OCI-LY7 (cell line): Measurements from ENCODE around the gene PPT1. TPM values are rescaled to one million over a fixed set of nuclear protein-coding genes. Genes with fewer than 3 reads are reported as not detected.

ENCODE experiments used
- BruUV-seq: library from RNA; stranded (reverse); fragments of 400-500 nt; replicated peaks from 2 replicates; lab custom pipeline; 2021; lab: Mats Ljungman, UMichigan
- CTCF ChIA-PET: fragments of 300-600 bp; sonication (Branson Sonifier 250); formaldehyde crosslinking; loops from one replicate; lab custom pipeline; 2022; ENCODE audit warnings: antibody characterized with exemption; ENCODE audit not compliant: unreplicated experiment; lab: Charles Lee
- POLR2A ChIA-PET: fragments of 300-600 bp; sonication (Branson Sonifier 250); formaldehyde crosslinking; loops from one replicate; lab custom pipeline; 2022; ENCODE audit warnings: antibody characterized with exemption; lab: Charles Lee
- DNase-seq: peaks from one replicate; pipeline ENCODE4 v3.0.0-alpha.2; 2015; ENCODE audit warnings: low spot score
- H2AFZ ChIP-seq: fragments of 200-600 bp; sonication (generic), shearing (Covaris generic); 2 replicates; pipeline ENCODE4 v1.6.1; 2014; ENCODE audit warnings: mild to moderate bottlenecking, antibody characterized with exemption, low read length, moderate library complexity
- H3K27ac ChIP-seq: fragments of 200-600 bp; sonication (generic); 2 replicates; pipeline ENCODE4 v1.5.1; 2014; ENCODE audit warnings: mixed run types, low read depth, mild to moderate bottlenecking, moderate library complexity, low read length, inconsistent platforms; ENCODE audit not compliant: poor library complexity, severe bottlenecking
- H3K36me3 ChIP-seq: fragments of 200-600 bp; sonication (generic); 2 replicates; pipeline ENCODE4 v1.6.1; 2014; ENCODE audit warnings: mild to moderate bottlenecking, antibody characterized with exemption, low read length, moderate library complexity, mixed read lengths; ENCODE audit not compliant: insufficient read depth
- H3K4me1 ChIP-seq: fragments of 200-600 bp; sonication (generic); 2 replicates; pipeline ENCODE4 v1.5.1; 2014; ENCODE audit warnings: mild to moderate bottlenecking, low read length; ENCODE audit not compliant: insufficient read depth, poor library complexity, severe bottlenecking
- H3K4me2 ChIP-seq: fragments of 200-600 bp; sonication (generic); 2 replicates; pipeline ENCODE4 v1.6.1; 2014; ENCODE audit warnings: mild to moderate bottlenecking, low read length
- H3K4me3 ChIP-seq: fragments of 200-600 bp; sonication (generic); 2 replicates; pipeline ENCODE4 v1.5.1; 2014; ENCODE audit warnings: mild to moderate bottlenecking, low read depth, low read length; ENCODE audit not compliant: poor library complexity, severe bottlenecking
- H3K79me2 ChIP-seq: fragments of 200-600 bp; sonication (generic); 2 replicates; pipeline ENCODE4 v1.6.1; 2016; ENCODE audit warnings: low read depth, mild to moderate bottlenecking, low read length, moderate library complexity, mixed read lengths; ENCODE audit not compliant: insufficient read depth
- H3K9me2 ChIP-seq: fragments of 200-600 bp; sonication (generic); 2 replicates; pipeline ENCODE4 v1.6.1; 2016; ENCODE audit warnings: mild to moderate bottlenecking, low read length, mixed read lengths; ENCODE audit not compliant: insufficient read depth
- H3K9me3 ChIP-seq: fragments of 200-600 bp; sonication (generic); 2 replicates; pipeline ENCODE4 v1.6.1; 2014; ENCODE audit warnings: mild to moderate bottlenecking, mixed run types, low read length, mixed read lengths
- H4K20me1 ChIP-seq: fragments of 200-600 bp; sonication (generic); 2 replicates; pipeline ENCODE4 v1.6.1; 2014; ENCODE audit warnings: mild to moderate bottlenecking, antibody characterized with exemption, low read length, moderate library complexity, mixed read lengths; ENCODE audit not compliant: insufficient read depth
- CTCF ChIP-seq: fragments of 200-600 bp; sonication (generic); conservative IDR thresholded peaks from 2 replicates; pipeline ENCODE4 v1.5.1; 2014; ENCODE audit warnings: mild to moderate bottlenecking, antibody characterized with exemption, low read length, moderate library complexity, mixed read lengths
- EZH2phosphoT487 ChIP-seq: fragments of 200-600 bp; sonication (generic); IDR thresholded peaks from 2 replicates; pipeline ENCODE4 v1.6.1; 2018; ENCODE audit warnings: low read depth, borderline replicate concordance, mild to moderate bottlenecking, mixed run types, antibody characterized with exemption, low read length, moderate library complexity, mixed read lengths
- intact Hi-C: fragments of 100-400 bp; cut with micrococcal nuclease; formaldehyde crosslinking; loops from one replicate; pipeline ENCODE4 v1.10.0; 2022; ENCODE audit not compliant: unreplicated experiment
- total RNA-seq, 2 experiments: library from RNA; depleted of rRNA in 1 of 2; stranded (reverse); fragments of >200 nt in 1 of 2; shearing (Covaris generic) in 1 of 2; gene quantifications; 2 replicates each; pipeline ENCODE4 v1.2.3, GENCODE V29; 2014 to 2022

Gene PPT1
- total RNA-seq, 2 experiments from 2014 or later, result 55.9 to 66.5 TPM

DNA sequence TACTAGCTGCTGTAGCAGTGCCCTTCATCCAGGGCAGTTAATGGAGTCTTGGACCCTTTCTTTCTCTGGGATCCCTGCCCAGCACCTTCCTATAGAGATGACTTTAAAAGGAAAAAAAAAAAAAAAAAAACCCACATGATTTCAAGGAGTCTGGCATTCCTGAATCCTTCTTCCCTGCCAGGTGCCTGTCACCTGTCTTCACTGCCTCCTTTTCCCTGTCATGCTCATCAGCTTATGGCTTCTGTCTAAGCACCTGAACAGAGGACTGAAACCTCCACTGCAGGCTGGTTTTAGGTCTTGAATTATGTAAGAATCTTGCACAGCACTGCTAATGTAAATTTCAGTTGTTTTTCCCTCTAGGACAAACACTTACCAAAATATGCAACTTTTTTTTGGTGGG lies 24.9 kb downstream of the PPT1 start:
- no peak overlapping the region for H3K4me2 ChIP-seq
- TSS peak; percentile 81 for BruUV-seq
- H3K27ac ChIP-seq, result no peak overlapping the region
- H3K4me3 ChIP-seq, result no peak overlapping the region
- H4K20me1 ChIP-seq, result no peaks in the 10 kb centered on the region
- DNase-seq, result no peak
- no peaks in the 10 kb centered on the region for H3K79me2 ChIP-seq
- TF ChIP-seq CTCF, result no peak
- no peak for TF ChIP-seq EZH2phosphoT487
- no peaks in the 10 kb centered on the region for H3K9me3 ChIP-seq
- H2AFZ ChIP-seq, result no peak overlapping the region
- intact Hi-C loops, result no loop called here
- H3K4me1 ChIP-seq, result no peaks in the 10 kb centered on the region
- peaks cover 96% of the 10 kb centered on the region for H3K36me3 ChIP-seq
- ChIA-PET CTCF (no interaction called here), POLR2A (no interaction called here)
- H3K9me2 ChIP-seq, result no peaks in the 10 kb centered on the region

DNA sequence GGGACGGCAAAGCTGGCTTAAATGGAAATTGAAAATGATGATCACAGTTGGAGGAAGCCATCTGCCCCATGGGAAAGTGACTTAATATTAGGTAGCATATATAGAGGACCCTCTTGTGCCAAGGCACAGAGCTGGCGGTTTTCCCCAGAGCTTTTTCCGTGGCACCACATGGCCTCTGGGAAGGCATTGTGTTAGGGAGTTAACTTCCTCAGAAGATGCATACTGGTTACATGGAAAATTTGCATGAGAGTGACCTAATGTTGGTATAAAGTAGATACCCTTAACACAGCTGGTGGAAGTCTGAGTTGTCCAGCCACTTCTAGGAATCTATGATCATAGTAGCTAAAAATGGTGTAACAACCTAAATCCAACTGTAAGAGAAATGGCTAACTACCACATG lies 29.2 kb downstream of the PPT1 start:
- no peaks in the 10 kb centered on the region for H3K9me3 ChIP-seq
- no peak overlapping the region for H3K4me3 ChIP-seq
- no peaks in the 10 kb centered on the region for H3K9me2 ChIP-seq
- no peak for DNase-seq
- peaks cover 96% of the 10 kb centered on the region for H3K36me3 ChIP-seq
- intact Hi-C loops, result no loop called here
- no peak for TF ChIP-seq CTCF
- ChIA-PET POLR2A (no interaction called here), CTCF (no interaction called here)
- BruUV-seq, result no TSS peak
- peaks cover 4% of the 10 kb centered on the region; the same call in 1 of the 2 replicates for H4K20me1 ChIP-seq
- H3K27ac ChIP-seq, result no peak overlapping the region
- H3K79me2 ChIP-seq, result peaks cover 3% of the 10 kb centered on the region; the same call in 1 of the 2 replicates
- peaks cover 36% of the 10 kb centered on the region for H3K4me1 ChIP-seq
- no peak overlapping the region for H2AFZ ChIP-seq
- no peak overlapping the region for H3K4me2 ChIP-seq

DNA sequence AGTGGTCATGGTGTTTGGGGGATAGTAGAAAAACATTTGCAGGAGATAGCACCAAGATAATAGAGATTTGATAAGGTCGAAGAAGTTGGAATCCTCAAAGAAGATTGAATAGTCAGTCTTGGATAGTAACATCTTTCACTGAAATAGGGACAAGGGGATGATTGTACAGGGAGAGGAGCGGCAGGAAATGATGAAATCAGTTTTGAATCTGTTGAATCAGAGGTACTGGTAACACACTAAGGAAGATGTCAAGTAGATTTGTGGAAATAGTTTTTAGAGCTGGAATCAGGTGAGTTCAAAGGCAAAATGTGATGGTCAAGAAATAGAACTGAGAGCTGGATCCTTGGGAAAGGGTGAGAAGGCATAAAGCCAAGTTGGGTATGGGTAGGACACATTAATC lies 30.0 kb downstream of the PPT1 start:
- Histone ChIP-seq H2AFZ (no peak overlapping the region), H3K4me1 (peaks cover 44% of the 10 kb centered on the region), H3K4me3 (no peak overlapping the region), H3K36me3 (peaks cover 95% of the 10 kb centered on the region), H3K9me3 (no peaks in the 10 kb centered on the region), H3K9me2 (no peaks in the 10 kb centered on the region), H3K27ac (no peak overlapping the region), H4K20me1 (peaks cover 4% of the 10 kb centered on the region; the same call in 1 of the 2 replicates), H3K79me2 (peaks cover 11% of the 10 kb centered on the region; the same call in 1 of the 2 replicates), H3K4me2 (no peak overlapping the region)
- no TSS peak for BruUV-seq
- ChIA-PET POLR2A (no interaction called here), CTCF (no interaction called here)
- TF ChIP-seq CTCF (no peak), EZH2phosphoT487 (no peak)
- intact Hi-C loops, result no loop called here
- no peak for DNase-seq
